OCI-LY1 (cell line): ENCODE results near the gene SYNPO2.

ENCODE experiments used
- H2AFZ ChIP-seq: fragments of 200-600 bp; sonication (generic), shearing (Covaris generic); 2 replicates; pipeline ENCODE4 v1.6.0; 2014; ENCODE audit warnings: antibody characterized with exemption, mild to moderate bottlenecking, low read length
- H3F3A ChIP-seq: fragments of 200-600 bp; sonication (generic), shearing (Covaris generic); 2 replicates; pipeline ENCODE4 v1.6.0; 2014; ENCODE audit warnings: mild to moderate bottlenecking, antibody characterized with exemption, low read length, moderate library complexity; ENCODE audit not compliant: insufficient read depth
- H3K27ac ChIP-seq: fragments of 200-600 bp; sonication (generic); 2 replicates; pipeline ENCODE4 v1.5.1; 2014; ENCODE audit warnings: low read length, mixed run types, mild to moderate bottlenecking, low read depth; ENCODE audit not compliant: poor library complexity, severe bottlenecking
- H3K27me3 ChIP-seq: fragments of 200-600 bp; sonication (generic); 2 replicates; pipeline ENCODE4 v1.6.0; 2014; ENCODE audit warnings: antibody characterized with exemption, mild to moderate bottlenecking, low read length, moderate library complexity; ENCODE audit not compliant: insufficient read depth
- H3K36me3 ChIP-seq: fragments of 200-600 bp; sonication (generic); 2 replicates; pipeline ENCODE4 v1.6.1; 2014; ENCODE audit warnings: mild to moderate bottlenecking, antibody characterized with exemption, low read length, moderate library complexity, mixed read lengths; ENCODE audit not compliant: insufficient read depth
- H3K4me1 ChIP-seq: fragments of 200-600 bp; sonication (generic); 2 replicates; pipeline ENCODE4 v1.5.1; 2014; ENCODE audit warnings: mild to moderate bottlenecking, low read length, moderate library complexity; ENCODE audit not compliant: insufficient read depth, severe bottlenecking
- H3K4me2 ChIP-seq: fragments of 200-600 bp; sonication (generic), shearing (Covaris generic); 2 replicates; pipeline ENCODE4 v1.6.1; 2014; ENCODE audit warnings: low read length
- H3K4me3 ChIP-seq: fragments of 200-600 bp; sonication (generic); 2 replicates; pipeline ENCODE4 v1.5.1; 2014; ENCODE audit warnings: low read length, low read depth, mild to moderate bottlenecking, mixed read lengths; ENCODE audit not compliant: poor library complexity, severe bottlenecking
- H3K79me2 ChIP-seq: fragments of 200-600 bp; shearing (Covaris generic); 2 replicates; pipeline ENCODE4 v1.6.1; 2016; ENCODE audit warnings: mixed run types, low read length, mixed read lengths; ENCODE audit not compliant: insufficient read depth
- H3K9ac ChIP-seq: fragments of 200-600 bp; sonication (generic), shearing (Covaris generic); 2 replicates; pipeline ENCODE4 v1.6.1; 2014; ENCODE audit warnings: mild to moderate bottlenecking, low read length, mixed read lengths
- H3K9me2 ChIP-seq: fragments of 200-600 bp; sonication (generic), shearing (Covaris generic); 2 replicates; pipeline ENCODE4 v1.6.1; 2014; ENCODE audit warnings: low read depth, mild to moderate bottlenecking, low read length, mixed read lengths
- H3K9me3 ChIP-seq: fragments of 200-600 bp; shearing (Covaris generic); 2 replicates; pipeline ENCODE4 v1.6.1; 2014; ENCODE audit warnings: low read length, mixed read lengths
- H4K20me1 ChIP-seq: fragments of 200-600 bp; sonication (generic), shearing (Covaris generic); 2 replicates; pipeline ENCODE4 v1.6.0; 2016; ENCODE audit warnings: mild to moderate bottlenecking, low read length; ENCODE audit not compliant: insufficient read depth
- CTCF ChIP-seq: fragments of 200-600 bp; sonication (generic), shearing (Covaris generic); IDR thresholded peaks from 2 replicates; pipeline ENCODE4 v1.5.1; 2017; ENCODE audit warnings: mild to moderate bottlenecking, antibody characterized with exemption, low read length, moderate library complexity, mixed read lengths
- EZH2 ChIP-seq: fragments of 200-600 bp; sonication (generic), shearing (Covaris generic); IDR thresholded peaks from 2 replicates; pipeline ENCODE4 v1.8.0; 2017; ENCODE audit warnings: borderline replicate concordance, mixed run types, mild to moderate bottlenecking, antibody characterized with exemption, low read length, moderate library complexity, mixed read lengths

The SYNPO2 gene

DNA sequence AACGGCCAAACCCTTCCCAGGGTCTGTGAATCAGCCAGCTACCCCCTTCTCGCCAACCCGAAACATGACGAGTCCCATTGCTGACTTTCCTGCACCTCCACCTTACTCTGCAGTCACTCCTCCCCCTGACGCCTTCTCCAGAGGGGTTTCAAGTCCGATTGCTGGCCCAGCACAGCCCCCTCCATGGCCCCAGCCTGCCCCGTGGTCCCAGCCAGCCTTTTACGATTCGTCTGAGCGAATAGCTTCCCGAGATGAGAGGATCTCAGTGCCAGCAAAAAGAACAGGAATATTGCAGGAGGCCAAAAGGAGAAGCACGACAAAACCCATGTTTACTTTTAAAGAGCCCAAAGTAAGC lies 141.9 kb downstream of the SYNPO2 start:
- H2AFZ ChIP-seq: no peak overlapping the region

DNA sequence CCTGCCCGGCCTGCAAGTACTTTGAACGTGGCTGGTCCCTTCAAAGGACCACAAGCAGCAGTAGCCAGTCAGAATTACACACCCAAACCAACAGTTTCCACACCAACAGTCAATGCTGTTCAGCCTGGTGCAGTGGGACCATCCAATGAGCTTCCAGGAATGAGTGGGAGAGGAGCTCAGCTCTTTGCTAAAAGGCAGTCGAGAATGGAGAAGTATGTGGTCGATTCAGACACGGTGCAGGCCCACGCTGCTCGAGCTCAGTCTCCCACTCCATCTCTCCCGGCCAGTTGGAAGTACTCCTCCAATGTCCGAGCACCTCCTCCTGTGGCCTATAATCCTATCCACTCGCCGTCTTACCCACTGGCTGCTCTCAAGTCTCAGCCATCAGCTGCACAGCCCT lies 142.6 kb downstream of the SYNPO2 start:
- Histone ChIP-seq H3K27ac (no peak overlapping the region), H3K36me3 (no peaks in the 10 kb centered on the region), H4K20me1 (no peaks in the 10 kb centered on the region), H3K4me2 (no peak overlapping the region), H3K9me2 (no peaks in the 10 kb centered on the region), H3F3A (no peaks in the 10 kb centered on the region), H3K27me3 (no peaks in the 10 kb centered on the region), H3K9ac (no peak overlapping the region), H3K4me1 (peaks cover 6% of the 10 kb centered on the region), H3K9me3 (no peaks in the 10 kb centered on the region), H2AFZ (no peak overlapping the region), H3K79me2 (no peaks in the 10 kb centered on the region), H3K4me3 (no peak overlapping the region)
- no peak for TF ChIP-seq EZH2

More for the DNA sequence above, 141.9 kb downstream of the SYNPO2 start:
- H3F3A ChIP-seq: no peaks in the 10 kb centered on the region
- no peak for TF ChIP-seq CTCF
- no peak for TF ChIP-seq EZH2
- peaks cover 10% of the 10 kb centered on the region for H3K4me1 ChIP-seq
- H3K27ac ChIP-seq: no peak overlapping the region
- no peak overlapping the region for H3K9ac ChIP-seq
- no peaks in the 10 kb centered on the region for H4K20me1 ChIP-seq
- H3K9me2 ChIP-seq: no peaks in the 10 kb centered on the region
- no peaks in the 10 kb centered on the region for H3K79me2 ChIP-seq
- no peaks in the 10 kb centered on the region for H3K27me3 ChIP-seq
- H3K9me3 ChIP-seq: no peaks in the 10 kb centered on the region
- H3K4me2 ChIP-seq: no peak overlapping the region
- H3K4me3 ChIP-seq: no peak overlapping the region
- H3K36me3 ChIP-seq: no peaks in the 10 kb centered on the region

DNA sequence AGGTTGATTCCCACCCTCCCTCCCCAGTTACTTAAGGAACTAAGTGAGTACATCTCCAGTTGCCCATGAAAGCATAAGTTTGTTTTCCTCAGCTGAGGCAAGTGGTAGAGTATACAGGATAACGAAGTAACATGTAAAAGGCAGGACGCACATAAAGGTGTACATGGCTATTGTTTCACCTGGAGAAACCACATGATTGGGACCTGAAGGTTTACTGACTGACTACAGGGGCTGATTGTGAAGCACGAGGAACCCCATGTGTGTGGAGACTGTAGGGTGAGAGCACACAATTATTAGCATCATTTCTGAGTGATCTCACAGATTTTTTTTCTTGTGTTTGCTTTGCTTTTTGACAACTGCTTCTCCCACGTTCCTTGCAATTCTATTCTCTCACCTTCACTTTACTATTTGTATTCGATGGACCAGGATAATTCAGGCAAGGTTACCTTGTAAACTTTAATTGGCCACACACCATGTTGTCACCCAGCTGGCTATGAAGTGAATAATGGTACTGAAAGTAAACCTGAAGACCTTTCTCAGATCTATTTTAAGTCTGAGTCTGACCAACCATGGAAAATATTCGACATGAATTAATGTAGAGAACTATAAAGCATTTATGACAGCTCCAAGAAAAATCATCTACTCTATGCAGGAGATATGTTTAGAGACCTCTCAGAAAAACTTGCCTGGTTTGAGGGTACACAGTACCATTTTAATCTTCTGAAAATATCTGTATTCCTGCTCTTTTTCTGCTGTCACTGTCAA lies 144.4 kb downstream of the SYNPO2 start:
- Histone ChIP-seq H3K36me3 (no peaks in the 10 kb centered on the region), H3K9me3 (no peaks in the 10 kb centered on the region), H3F3A (no peaks in the 10 kb centered on the region), H3K4me1 (no peaks in the 10 kb centered on the region), H2AFZ (no peak overlapping the region), H3K27me3 (no peaks in the 10 kb centered on the region), H3K4me2 (no peak overlapping the region), H3K4me3 (no peak overlapping the region), H3K9ac (no peak overlapping the region), H3K9me2 (no peaks in the 10 kb centered on the region), H3K79me2 (no peaks in the 10 kb centered on the region), H4K20me1 (no peaks in the 10 kb centered on the region), H3K27ac (no peak overlapping the region)
- TF ChIP-seq EZH2 (no peak), CTCF (no peak)
